ENCODE results near the gene PRLH. TPM values are rescaled to one million over a fixed set of nuclear protein-coding genes. Genes with fewer than 3 reads are reported as not detected.

Gene PRLH
- total and polyA plus RNA-seq, 2 donors (not counting 3 experiments of a cell fraction or from before 2014, with no cell fraction given): not detected

- ChIA-PET CTCF (no interaction called here), POLR2A (no interaction called here)
- Histone ChIP-seq H3K4me2 (ENCODE audit: insufficient read depth, low read length) (no peak overlapping the region), H3K9ac (replicated peaks; ENCODE audit: extremely low read depth, insufficient read depth, low read length) (no peak overlapping the region), H3K9me1 (replicated peaks; ENCODE audit: control insufficient read depth, extremely low read depth, insufficient read depth, low read length) (no peaks in the 10 kb centered on the region), H3K9me3 (replicated peaks; ENCODE audit: control insufficient read depth, insufficient read depth, low read length) (no peaks in the 10 kb centered on the region), H3K27ac (ENCODE audit: insufficient read depth, low read depth, low read length) (no peak overlapping the region), H3K79me2 (ENCODE audit: control insufficient read depth, insufficient read depth, low read length) (no peaks in the 10 kb centered on the region), H4K20me1 (replicated peaks; ENCODE audit: control insufficient read depth, extremely low read depth, insufficient read depth, low read length) (no peaks in the 10 kb centered on the region), H3K4me3 (replicated peaks in 1 of 3; ENCODE audit: insufficient read depth in 1 of 3, low read depth in 1 of 3, low read length in 3 of 3) (no peak overlapping the region), H3K36me3 (ENCODE audit: control insufficient read depth in 2 of 2, extremely low read depth in 1 of 2, insufficient read depth in 2 of 2, low read length in 2 of 2) (no peaks in the 10 kb centered on the region), H3K4me1 (ENCODE audit: control insufficient read depth, extremely low read depth, insufficient read depth, low read length) (no peaks in the 10 kb centered on the region), H3K27me3 (ENCODE audit: control insufficient read depth in 2 of 2, insufficient read depth in 2 of 2, low read length in 2 of 2) (no peaks in the 10 kb centered on the region), H2AFZ (ENCODE audit: low read depth, low read length) (no peak overlapping the region)
- FAIRE-seq (no peak), DNase-seq (ENCODE audit: low read depth, low spot score) (no peak)
- dilution Hi-C loops (cut with MboI; ENCODE audit: extremely low pct_ligation_motif_present, low sequenced_read_pairs): no loop called here
- TF ChIP-seq FOS (IDR thresholded peaks at IDR 0.05; ENCODE audit: borderline replicate concordance, insufficient read depth, low read length) (no peak), MYC (IDR thresholded peaks at IDR 0.05; ENCODE audit: low read depth, low read length) (no peak), GATA2 (IDR thresholded peaks at IDR 0.05; ENCODE audit: insufficient read depth, insufficient read length, low read depth, low read length) (no peak), POLR2A (IDR thresholded peaks at IDR 0.05; ENCODE audit: low read depth, low read length) (no peak), JUN (IDR thresholded peaks at IDR 0.05; ENCODE audit: borderline replicate concordance, insufficient read depth, insufficient read length, low read depth) (no peak), POLR2AphosphoS5 (IDR thresholded peaks at IDR 0.05; ENCODE audit: insufficient read depth, low read depth, low read length) (no peak), EZH2 (IDR thresholded peaks at IDR 0.05; ENCODE audit: borderline replicate concordance, low read depth, low read length, severe bottlenecking) (no peak)
- TF ChIP-seq, protein P1, sequence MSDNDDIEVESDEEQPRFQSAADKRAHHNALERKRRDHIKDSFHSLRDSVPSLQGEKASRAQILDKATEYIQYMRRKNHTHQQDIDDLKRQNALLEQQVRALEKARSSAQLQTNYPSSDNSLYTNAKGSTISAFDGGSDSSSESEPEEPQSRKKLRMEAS (IDR thresholded peaks at IDR 0.05; ENCODE audit: insufficient read depth, insufficient read length): no peak
- TF ChIP-seq, protein P2, sequence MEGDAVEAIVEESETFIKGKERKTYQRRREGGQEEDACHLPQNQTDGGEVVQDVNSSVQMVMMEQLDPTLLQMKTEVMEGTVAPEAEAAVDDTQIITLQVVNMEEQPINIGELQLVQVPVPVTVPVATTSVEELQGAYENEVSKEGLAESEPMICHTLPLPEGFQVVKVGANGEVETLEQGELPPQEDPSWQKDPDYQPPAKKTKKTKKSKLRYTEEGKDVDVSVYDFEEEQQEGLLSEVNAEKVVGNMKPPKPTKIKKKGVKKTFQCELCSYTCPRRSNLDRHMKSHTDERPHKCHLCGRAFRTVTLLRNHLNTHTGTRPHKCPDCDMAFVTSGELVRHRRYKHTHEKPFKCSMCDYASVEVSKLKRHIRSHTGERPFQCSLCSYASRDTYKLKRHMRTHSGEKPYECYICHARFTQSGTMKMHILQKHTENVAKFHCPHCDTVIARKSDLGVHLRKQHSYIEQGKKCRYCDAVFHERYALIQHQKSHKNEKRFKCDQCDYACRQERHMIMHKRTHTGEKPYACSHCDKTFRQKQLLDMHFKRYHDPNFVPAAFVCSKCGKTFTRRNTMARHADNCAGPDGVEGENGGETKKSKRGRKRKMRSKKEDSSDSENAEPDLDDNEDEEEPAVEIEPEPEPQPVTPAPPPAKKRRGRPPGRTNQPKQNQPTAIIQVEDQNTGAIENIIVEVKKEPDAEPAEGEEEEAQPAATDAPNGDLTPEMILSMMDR (IDR thresholded peaks at IDR 0.05; ENCODE audit: extremely low read depth in 1 of 2, insufficient read depth in 1 of 2, low read depth in 1 of 2, low read length in 2 of 2): no peak
- no TSS peak for BruUV-seq (replicated peaks)
- intact Hi-C loops (cut with micrococcal nuclease): no loop called here
These were observed 41.7 kb upstream of the PRLH start for GRCh38 chr2:237524631-237525030.

Measured in endothelial cell of umbilical vein (primary cell).